IMR-90 (cell line): ENCODE data around the gene TAT. TPM values are rescaled to one million over a fixed set of nuclear protein-coding genes. Genes with fewer than 3 reads are reported as not detected.
A peak's percentile ranks its signal among the peaks of the same experiment; 100 is the strongest.

Experiments
- ATAC-seq: fragments of 200-7000 bp; cut with Tn5 transposase; 2 replicates; pipeline ENCODE4 v1.9.1; 2020; ENCODE audit warnings: low read depth, mild to moderate bottlenecking, moderate library complexity
- BruUV-seq: library from RNA; stranded (reverse); fragments of 400-500 nt; replicated peaks from 2 replicates; lab custom pipeline; 2021; lab: Mats Ljungman, UMichigan
- CTCF ChIA-PET: fragments of 300-600 bp; formaldehyde crosslinking; extraction: SDS; loops from one replicate; lab custom pipeline; 2021; ENCODE audit warnings: antibody characterized with exemption; lab: Yijun Ruan, JAX
- POLR2A ChIA-PET: fragments of 300-600 bp; sonication (Branson Sonifier 250); formaldehyde crosslinking; loops from one replicate; lab custom pipeline; 2022; ENCODE audit warnings: antibody characterized with exemption; ENCODE audit not compliant: unreplicated experiment; lab: Charles Lee
- DNase-seq: peaks from one replicate; pipeline ENCODE4 v3.0.0; 2013
- H2AFZ ChIP-seq: replicated peaks from 2 replicates; pipeline ENCODE3; 2013; ENCODE audit warnings: low read length, mild to moderate bottlenecking; ENCODE audit not compliant: poor library complexity
- H2AK5ac ChIP-seq: 2 replicates; pipeline ENCODE4 v1.6.1; 2013; ENCODE audit warnings: low read depth, low read length, inconsistent platforms
- H2AK9ac ChIP-seq: replicated peaks from 2 replicates; pipeline ENCODE3; 2013; ENCODE audit warnings: mild to moderate bottlenecking, low read depth, low read length, moderate library complexity; ENCODE audit not compliant: poor library complexity
- H2BK120ac ChIP-seq: 2 replicates; pipeline ENCODE4 v1.6.1; 2013; ENCODE audit warnings: low read depth, low read length, inconsistent platforms
- H2BK15ac ChIP-seq: 3 replicates; pipeline ENCODE4 v1.6.1; 2013; ENCODE audit warnings: low read depth, low read length, inconsistent platforms
- H2BK20ac ChIP-seq: 2 replicates; pipeline ENCODE4 v1.6.1; 2013; ENCODE audit warnings: low read depth, mild to moderate bottlenecking, inconsistent platforms, low read length, moderate library complexity
- H2BK5ac ChIP-seq: 2 replicates; pipeline ENCODE4 v1.6.1; 2013; ENCODE audit warnings: mild to moderate bottlenecking, low read depth, low read length, inconsistent platforms; ENCODE audit not compliant: poor library complexity, severe bottlenecking
- H3K14ac ChIP-seq: replicated peaks from 2 replicates; pipeline ENCODE4 v1.6.1; 2013; ENCODE audit warnings: low read depth, low read length, inconsistent platforms
- H3K18ac ChIP-seq: 2 replicates; pipeline ENCODE4 v1.6.1; 2013; ENCODE audit warnings: low read depth, low read length, control low read depth
- H3K23ac ChIP-seq: 2 replicates; pipeline ENCODE4 v1.6.1; 2013; ENCODE audit warnings: low read depth, low read length, inconsistent platforms
- H3K27ac ChIP-seq: 2 replicates; pipeline ENCODE4 v1.5.1; 2013; ENCODE audit warnings: mild to moderate bottlenecking, control low read depth, low read length; ENCODE audit not compliant: insufficient read depth
- H3K27me3 ChIP-seq: 2 replicates; pipeline ENCODE4 v1.6.1; 2013; ENCODE audit warnings: low read length; ENCODE audit not compliant: control insufficient read depth, insufficient read depth
- H3K36me3 ChIP-seq: 2 replicates; pipeline ENCODE4 v1.6.1; 2013; ENCODE audit warnings: low read length, mixed read lengths; ENCODE audit not compliant: control insufficient read depth, insufficient read depth
- H3K4ac ChIP-seq: 2 replicates; pipeline ENCODE4 v1.6.1; 2013; ENCODE audit warnings: low read depth, low read length, inconsistent platforms
- H3K4me1 ChIP-seq: 2 replicates; pipeline ENCODE4 v1.6.1; 2013; ENCODE audit warnings: low read length, mixed read lengths; ENCODE audit not compliant: control insufficient read depth, insufficient read depth
- H3K4me2 ChIP-seq: 2 replicates; pipeline ENCODE4 v1.6.1; 2013; ENCODE audit warnings: low read depth, mild to moderate bottlenecking, control low read depth, low read length, moderate library complexity
- H3K4me3 ChIP-seq: 2 replicates; pipeline ENCODE4 v1.5.1; 2013; ENCODE audit warnings: low read depth, mild to moderate bottlenecking, control low read depth, low read length, moderate library complexity; ENCODE audit not compliant: insufficient read depth
- H3K56ac ChIP-seq: 2 replicates; pipeline ENCODE4 v1.6.1; 2013; ENCODE audit warnings: low read length, inconsistent platforms; ENCODE audit not compliant: insufficient read depth; ENCODE audit errors: extremely low read depth
- H3K79me1 ChIP-seq, 2 experiments: 2 replicates each; pipeline ENCODE4 v1.6.1; 2013; ENCODE audit warnings: low read length in 2 of 2, inconsistent platforms in 1 of 2, low read depth in 1 of 2
- H3K9ac ChIP-seq: 2 replicates; pipeline ENCODE4 v1.6.1; 2013; ENCODE audit warnings: low read depth, low read length, control low read depth
- H3K9me1 ChIP-seq: 2 replicates; pipeline ENCODE4 v1.6.1; 2013; ENCODE audit warnings: low read length, inconsistent platforms; ENCODE audit not compliant: insufficient read depth
- H3K9me3 ChIP-seq: 2 replicates; pipeline ENCODE4 v1.6.1; 2013; ENCODE audit warnings: low read length; ENCODE audit not compliant: control insufficient read depth, insufficient read depth
- H4K20me1 ChIP-seq: 2 replicates; pipeline ENCODE4 v1.6.1; 2013; ENCODE audit warnings: low read length, inconsistent platforms; ENCODE audit not compliant: insufficient read depth
- H4K5ac ChIP-seq: 2 replicates; pipeline ENCODE4 v1.6.1; 2013; ENCODE audit warnings: mild to moderate bottlenecking, low read depth, low read length, control low read depth
- H4K8ac ChIP-seq, 2 experiments: 2 replicates each; pipeline ENCODE4 v1.6.1; 2013; ENCODE audit warnings: low read depth in 2 of 2, low read length in 2 of 2, control low read depth in 1 of 2, inconsistent platforms in 1 of 2
- H4K91ac ChIP-seq: 2 replicates; pipeline ENCODE4 v1.6.1; 2013; ENCODE audit warnings: low read depth, low read length, inconsistent platforms; ENCODE audit not compliant: insufficient read depth
- BHLHE40 ChIP-seq: fragments of 150-350 bp; IDR thresholded peaks from 2 replicates; pipeline ENCODE4 v1.6.1; 2016; ENCODE audit warnings: mild to moderate bottlenecking, low read depth, low read length
- CHD1 ChIP-seq: IDR thresholded peaks from 2 replicates; pipeline ENCODE4 v1.6.1; 2012; ENCODE audit warnings: low read depth, low read length, improper control_type of control experiment
- MAFK ChIP-seq: IDR thresholded peaks from 2 replicates; pipeline ENCODE4 v1.6.1; 2012; ENCODE audit warnings: low read depth, low read length, improper control_type of control experiment
- MAZ ChIP-seq: IDR thresholded peaks from 2 replicates; pipeline ENCODE4 v1.6.1; 2012; ENCODE audit warnings: low read depth, mild to moderate bottlenecking, low read length, improper control_type of control experiment, moderate library complexity, borderline replicate concordance
- MXI1 ChIP-seq: IDR thresholded peaks from 2 replicates; pipeline ENCODE4 v1.6.1; 2012; ENCODE audit warnings: low read depth, mild to moderate bottlenecking, low read length, moderate library complexity, borderline replicate concordance
- NFE2L2 ChIP-seq: fragments of 150-350 bp; IDR thresholded peaks from 2 replicates; pipeline ENCODE4 v1.6.1; 2016; ENCODE audit warnings: low read depth, mild to moderate bottlenecking, low read length
- WGBS, 2 experiments: methylation state at CpG; one replicate each; pipeline versions ENCODE4 v1.1.5 to v1.1.7; 2013; ENCODE audit warnings: missing lambda C conversion rate in 2 of 2; ENCODE audit not compliant: insufficient read length in 1 of 2; ENCODE audit errors: extremely low coverage in 2 of 2; 5-methylcytosine and 5-hydroxymethylcytosine counted together
- dilution Hi-C: fragments of 300-500 bp; cut with HindIII; formaldehyde crosslinking; loops from one replicate; pipeline ENCODE4 v1.14.3; 2018; ENCODE audit warnings: low sequenced_read_pairs; ENCODE audit not compliant: unreplicated experiment
- in situ Hi-C: fragments of 300-500 bp; cut with MboI; formaldehyde crosslinking; loops from 3 replicates; pipeline ENCODE4 v1.14.3; 2019; ENCODE audit warnings: low sequenced_read_pairs, inconsistent platforms, mixed read lengths
- intact Hi-C: fragments of 100-400 bp; cut with micrococcal nuclease; formaldehyde crosslinking; loops from 2 replicates; pipeline ENCODE4 v1.10.0; 2022
- polyA plus RNA-seq, 3 experiments: library from polyadenylated mRNA; depleted of rRNA; stranded (reverse); fragments of >200 nt; gene quantifications; 2 replicates each; pipeline ENCODE4 v1.2.3, GENCODE V29; 2012; ENCODE audit warnings: low replicate concordance in 1 of 3
- total RNA-seq: library from RNA; depleted of rRNA; stranded (reverse); fragments of >200 nt; gene quantifications from 2 replicates; pipeline ENCODE4 v1.2.3, GENCODE V29; 2012
- TF ChIP-seq, protein P1 (sequence below): fragments of 150-350 bp; IDR thresholded peaks from 2 replicates; pipeline ENCODE4 v1.6.1; 2017; ENCODE audit warnings: mild to moderate bottlenecking, antibody characterized with exemption, low read length, low read depth

The TAT gene
- total and polyA plus RNA-seq, 2 of the 4 experiments (the other 2 are of a cell fraction), result not detected

- no TSS peak for BruUV-seq
These were observed 6.7 kb downstream of the TAT start for GRCh38 chr16:71570144-71570543.

More at GRCh38 chr16:71570144-71570543, 6.7 kb downstream of the TAT start:
- no peak overlapping the region for H4K8ac ChIP-seq
- H3K9ac ChIP-seq, result no peak overlapping the region
- no peak overlapping the region for H3K23ac ChIP-seq
- H3K56ac ChIP-seq, result no peak overlapping the region
- H3K9me3 ChIP-seq, result no peaks in the 10 kb centered on the region
- H4K20me1 ChIP-seq, result no peaks in the 10 kb centered on the region
- no peak overlapping the region for H3K4me3 ChIP-seq
- no peak overlapping the region for H2AFZ ChIP-seq
- H3K4me2 ChIP-seq, result no peak overlapping the region
- no peak overlapping the region for H3K14ac ChIP-seq
- H3K18ac ChIP-seq, result no peak overlapping the region
- no peaks in the 10 kb centered on the region for H3K4me1 ChIP-seq
- H3K79me1 ChIP-seq, result no peaks in the 10 kb centered on the region
- no peak overlapping the region for H2BK5ac ChIP-seq
- DNase-seq (no peak), ATAC-seq (no peak)
- H4K5ac ChIP-seq, result no peak overlapping the region
- H3K9me1 ChIP-seq, result no peaks in the 10 kb centered on the region
- 60% methylated on average over 1 of the region's 8 CpGs; no CpG with 5 or more reads in 1 of the 2 experiments for WGBS, 2 experiments
- H4K91ac ChIP-seq, result no peak overlapping the region
- TF ChIP-seq BHLHE40 (no peak), MXI1 (no peak), MAFK (peak; percentile 86), MAZ (no peak), CHD1 (no peak), NFE2L2 (no peak)
- TF ChIP-seq, protein P1, sequence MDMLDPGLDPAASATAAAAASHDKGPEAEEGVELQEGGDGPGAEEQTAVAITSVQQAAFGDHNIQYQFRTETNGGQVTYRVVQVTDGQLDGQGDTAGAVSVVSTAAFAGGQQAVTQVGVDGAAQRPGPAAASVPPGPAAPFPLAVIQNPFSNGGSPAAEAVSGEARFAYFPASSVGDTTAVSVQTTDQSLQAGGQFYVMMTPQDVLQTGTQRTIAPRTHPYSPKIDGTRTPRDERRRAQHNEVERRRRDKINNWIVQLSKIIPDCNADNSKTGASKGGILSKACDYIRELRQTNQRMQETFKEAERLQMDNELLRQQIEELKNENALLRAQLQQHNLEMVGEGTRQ, result no peak
- no peak overlapping the region for H3K27ac ChIP-seq
- H2BK15ac ChIP-seq, result no peak overlapping the region
- no peak overlapping the region for H2BK120ac ChIP-seq
- no peaks in the 10 kb centered on the region for H3K36me3 ChIP-seq
- no peak overlapping the region for H2AK5ac ChIP-seq
- no peak overlapping the region for H2BK20ac ChIP-seq
- POLR2A ChIA-PET, result interaction anchor here (0.5 kb wide), 1 partner anchor 330 kb away, joined by 3 read pairs; no protein-coding TSS in a partner anchor
- dilution Hi-C loops (no loop called here), in situ Hi-C loops (no loop called here), intact Hi-C loops (no loop called here)
- no peak overlapping the region for H3K4ac ChIP-seq
- CTCF ChIA-PET, result no interaction called here
- H3K27me3 ChIP-seq, result peaks cover 7% of the 10 kb centered on the region; the same call in 1 of the 2 replicates
- no peak overlapping the region for H2AK9ac ChIP-seq
